GM12878 (cell line): Measurements from ENCODE around the gene LOXL3.

Experiments
- ASH2L ChIP-seq: fragments of 300-600, 200-600 bp; sonication (generic); IDR thresholded peaks from 2 replicates; pipeline ENCODE4 v1.6.1; 2017; ENCODE audit warnings: low read depth, mild to moderate bottlenecking, borderline replicate concordance
- CTCF ChIP-seq, 3 experiments: IDR thresholded peaks in 2 of 3; conservative IDR thresholded peaks in 1 of 3; 2 replicates each; pipeline ENCODE4 v1.5.1; 2011; ENCODE audit warnings: low read depth in 3 of 3, low read length in 3 of 3, mild to moderate bottlenecking in 3 of 3, control low read depth in 2 of 3, moderate library complexity in 2 of 3, inconsistent platforms in 1 of 3, mixed read lengths in 1 of 3; ENCODE audit not compliant: control insufficient read depth in 2 of 3, insufficient read depth in 1 of 3; ENCODE audit errors: extremely low read depth in 1 of 3
- EZH2 ChIP-seq: IDR thresholded peaks from 2 replicates; pipeline ENCODE4 v1.6.1; 2012; ENCODE audit warnings: low read depth, mild to moderate bottlenecking, control low read depth, inconsistent platforms, low read length, borderline replicate concordance; ENCODE audit not compliant: control insufficient read depth
- FOS ChIP-seq: IDR thresholded peaks from 3 replicates; pipeline ENCODE4 v1.6.1; 2011; ENCODE audit warnings: borderline replicate concordance; ENCODE audit not compliant: insufficient read length; ENCODE audit errors: extremely low read depth
- IKZF1 ChIP-seq: fragments of 450-650 bp; conservative IDR thresholded peaks from 2 replicates; pipeline ENCODE4 v1.6.1; 2017; ENCODE audit warnings: antibody characterized with exemption, mild to moderate bottlenecking
- JUND ChIP-seq: IDR thresholded peaks from 2 replicates; pipeline ENCODE4 v1.6.1; 2012; ENCODE audit warnings: low read depth, mild to moderate bottlenecking, low read length, improper control_type of control experiment, moderate library complexity
- MXI1 ChIP-seq: fragments of 150-350 bp; IDR thresholded peaks from 2 replicates; pipeline ENCODE4 v1.6.1; 2011; ENCODE audit warnings: low read depth, mild to moderate bottlenecking, inconsistent platforms, low read length, improper control_type of control experiment
- NFIC ChIP-seq: IDR thresholded peaks from 2 replicates; pipeline ENCODE4 v1.6.1; 2012; ENCODE audit warnings: low read depth, mild to moderate bottlenecking, inconsistent platforms, low read length, moderate library complexity
- NFYA ChIP-seq: IDR thresholded peaks from 2 replicates; pipeline ENCODE4 v1.6.1; 2011; ENCODE audit warnings: low read depth, mild to moderate bottlenecking, low read length, improper control_type of control experiment, borderline replicate concordance
- POLR2A ChIP-seq: IDR thresholded peaks from 2 replicates; pipeline ENCODE4 v1.6.1; 2011; ENCODE audit warnings: low read depth, mild to moderate bottlenecking, low read length
- POLR2AphosphoS5 ChIP-seq: IDR thresholded peaks from 2 replicates; pipeline ENCODE4 v1.6.1; 2011; ENCODE audit warnings: mild to moderate bottlenecking, low read length, inconsistent platforms
- REST ChIP-seq: IDR thresholded peaks from 2 replicates; pipeline ENCODE4 v1.6.1; 2012; ENCODE audit warnings: mild to moderate bottlenecking, low read depth, low read length
- ZBTB40 ChIP-seq: fragments of 450-650 bp; IDR thresholded peaks from 2 replicates; pipeline ENCODE4 v1.6.1; 2016; ENCODE audit warnings: mild to moderate bottlenecking, moderate library complexity, borderline replicate concordance
- ZNF274 ChIP-seq: IDR thresholded peaks from one replicate; pipeline ENCODE4 v1.8.0; 2011; ENCODE audit not compliant: insufficient read length, insufficient read depth

GRCh38 chr2:74576211-74576862, 22.6 kb upstream of the LOXL3 start:
- TF ChIP-seq NFYA (no peak), CTCF (IDR thresholded peaks at IDR 0.05 in 2 of 3, conservative IDR thresholded peaks at IDR 0.05 in 1 of 3; ENCODE audit: control insufficient read depth in 2 of 3, extremely low read depth in 1 of 3, insufficient read depth in 1 of 3, low read depth in 3 of 3, low read length in 3 of 3) (no peak), ZBTB40 (no peak), FOS (no peak), POLR2A (no peak), JUND (no peak), ASH2L (no peak), MXI1 (no peak), EZH2 (no peak), POLR2AphosphoS5 (no peak), NFIC (no peak), ZNF274 (no peak), IKZF1 (no peak), REST (no peak)
